ENCODE data around the gene SLC44A3.

SLC44A3 gene

GRCh38 chr1:94819945-94820746 lies at the start of gene SLC44A3:
Gene SLC44A3, plus strand, starts transcription at chr1:94820357. Its CDS starts 95 bp downstream, at chr1:94820452.
- peak; percentile 45 for TF ChIP-seq CTCF (IDR thresholded peaks at IDR 0.05)

- no peak for TF ChIP-seq CTCF (IDR thresholded peaks at IDR 0.05)
These were observed 47.9 kb upstream of the SLC44A3 start for GRCh38 chr1:94772230-94772641.

GRCh38 chr1:94772845-94773244 lies 47.3 kb upstream of the SLC44A3 start:
- no peak for TF ChIP-seq CTCF (IDR thresholded peaks at IDR 0.05)

GRCh38 chr1:94773296-94773809 lies 46.8 kb upstream of the SLC44A3 start:
- no peak for TF ChIP-seq CTCF (IDR thresholded peaks at IDR 0.05)

- TF ChIP-seq CTCF (IDR thresholded peaks at IDR 0.05), result no peak
These were observed 46.2 kb upstream of the SLC44A3 start for GRCh38 chr1:94773931-94774422.

GRCh38 chr1:94776474-94776873 lies 43.7 kb upstream of the SLC44A3 start:
- no peak for TF ChIP-seq CTCF (IDR thresholded peaks at IDR 0.05)

- TF ChIP-seq CTCF (IDR thresholded peaks at IDR 0.05), result no peak
These were observed 42.9 kb upstream of the SLC44A3 start for GRCh38 chr1:94777281-94777680.
